GM21619 (cell line): ENCODE data around the gene PCDHA2.
"Not testable (repeated sequence)": the region's sequence is repeated elsewhere in the genome, so short reads cannot be mapped to it uniquely, and the experiment has no call there.

ENCODE experiments used
- ATAC-seq: cut with Tn5 transposase; IDR thresholded peaks from one replicate; pipeline ENCODE4 v1.9.1; 2021; ENCODE audit not compliant: unreplicated experiment

The PCDHA2 gene

GRCh38 chr5:140808889-140809291 lies 14.2 kb downstream of the PCDHA2 start:
- ATAC-seq, result no peak

- no peak for ATAC-seq
These were observed 27.0 kb downstream of the PCDHA2 start, which contains the start of gene PCDHA5 for GRCh38 chr5:140821375-140822280. TSS of gene PCDHA5 (plus strand) at chr5:140821613.

GRCh38 chr5:140822281-140822629 lies 27.6 kb downstream of the PCDHA2 start:
- no peak for ATAC-seq

GRCh38 chr5:140822969-140823368 lies 28.3 kb downstream of the PCDHA2 start:
- not testable (repeated sequence) for ATAC-seq

GRCh38 chr5:140823475-140823874 lies 28.8 kb downstream of the PCDHA2 start:
- ATAC-seq, result no peak

GRCh38 chr5:140827704-140828361 lies 33.2 kb downstream of the PCDHA2 start, which contains the start of gene PCDHA6:
TSS of gene PCDHA6 (plus strand) at chr5:140827960. CDS start at chr5:140828092, 132 bp downstream.
- ATAC-seq, result no peak

DNA sequence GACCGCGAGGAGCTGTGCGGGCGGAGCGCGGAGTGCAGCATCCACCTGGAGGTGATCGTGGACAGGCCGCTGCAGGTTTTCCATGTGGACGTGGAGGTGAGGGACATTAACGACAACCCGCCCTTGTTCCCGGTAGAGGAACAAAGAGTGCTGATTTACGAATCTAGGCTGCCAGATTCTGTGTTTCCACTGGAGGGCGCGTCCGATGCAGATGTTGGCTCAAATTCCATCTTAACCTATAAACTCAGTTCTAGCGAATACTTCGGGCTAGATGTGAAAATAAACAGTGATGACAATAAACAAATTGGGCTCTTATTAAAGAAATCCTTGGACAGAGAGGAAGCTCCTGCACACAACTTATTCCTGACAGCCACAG lies 33.7 kb downstream of the PCDHA2 start:
- ATAC-seq, result no peak

DNA sequence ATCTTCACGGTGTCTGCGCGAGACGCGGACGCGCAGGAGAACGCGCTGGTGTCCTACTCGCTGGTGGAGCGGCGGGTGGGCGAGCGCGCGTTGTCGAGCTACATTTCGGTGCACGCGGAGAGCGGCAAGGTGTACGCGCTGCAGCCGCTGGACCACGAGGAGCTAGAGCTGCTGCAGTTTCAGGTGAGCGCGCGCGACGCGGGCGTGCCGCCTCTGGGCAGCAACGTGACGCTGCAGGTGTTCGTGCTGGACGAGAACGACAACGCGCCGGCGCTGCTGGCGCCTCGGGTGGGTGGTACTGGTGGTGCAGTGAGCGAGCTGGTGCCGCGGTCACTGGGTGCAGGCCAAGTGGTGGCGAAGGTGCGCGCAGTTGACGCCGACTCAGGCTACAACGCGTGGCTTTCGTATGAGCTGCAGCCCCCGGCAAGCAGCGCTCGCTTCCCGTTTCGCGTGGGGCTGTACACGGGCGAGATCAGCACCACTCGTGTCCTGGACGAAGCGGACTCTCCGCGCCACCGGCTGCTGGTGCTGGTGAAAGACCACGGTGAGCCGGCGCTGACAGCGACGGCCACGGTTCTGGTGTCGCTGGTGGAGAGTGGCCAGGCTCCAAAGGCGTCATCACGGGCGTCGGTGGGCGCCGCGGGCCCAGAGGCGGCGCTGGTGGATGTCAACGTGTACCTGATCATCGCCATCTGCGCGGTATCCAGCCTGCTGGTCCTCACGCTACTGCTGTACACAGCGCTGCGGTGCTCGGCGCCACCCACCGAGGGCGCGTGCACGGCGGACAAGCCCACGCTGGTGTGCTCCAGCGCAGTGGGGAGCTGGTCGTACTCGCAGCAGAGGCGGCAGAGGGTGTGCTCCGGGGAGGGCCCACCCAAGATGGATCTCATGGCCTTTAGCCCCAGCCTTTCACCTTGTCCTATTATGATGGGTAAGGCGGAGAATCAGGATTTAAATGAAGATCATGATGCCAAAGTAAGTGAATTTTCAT lies 35.2 kb downstream of the PCDHA2 start:
- ATAC-seq, result not testable (repeated sequence)

DNA sequence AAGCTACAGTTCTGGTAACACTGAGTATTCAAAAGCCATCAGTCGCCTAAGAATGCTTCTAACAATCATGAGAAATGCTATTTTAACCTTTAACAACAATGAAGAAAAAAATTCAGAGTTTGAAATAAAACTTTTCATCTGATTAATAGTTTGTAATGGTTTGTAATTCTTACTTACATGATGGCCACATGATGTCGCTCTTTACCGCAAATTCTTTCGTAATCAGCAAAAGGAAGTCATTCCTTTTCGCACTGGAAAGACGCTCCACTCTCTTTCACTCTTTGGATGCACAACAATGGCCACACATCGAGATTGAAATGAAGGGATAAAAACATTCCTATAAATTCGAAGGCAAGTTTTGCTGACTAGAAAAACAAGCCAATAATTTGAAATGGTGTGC lies 39.3 kb downstream of the PCDHA2 start, which contains the start of gene PCDHA7:
Gene PCDHA7 (plus strand): TSS at position 277 of the 400 bp plus-strand sequence. CDS start 115 bp downstream, at position 392.
- ATAC-seq, result no peak

DNA sequence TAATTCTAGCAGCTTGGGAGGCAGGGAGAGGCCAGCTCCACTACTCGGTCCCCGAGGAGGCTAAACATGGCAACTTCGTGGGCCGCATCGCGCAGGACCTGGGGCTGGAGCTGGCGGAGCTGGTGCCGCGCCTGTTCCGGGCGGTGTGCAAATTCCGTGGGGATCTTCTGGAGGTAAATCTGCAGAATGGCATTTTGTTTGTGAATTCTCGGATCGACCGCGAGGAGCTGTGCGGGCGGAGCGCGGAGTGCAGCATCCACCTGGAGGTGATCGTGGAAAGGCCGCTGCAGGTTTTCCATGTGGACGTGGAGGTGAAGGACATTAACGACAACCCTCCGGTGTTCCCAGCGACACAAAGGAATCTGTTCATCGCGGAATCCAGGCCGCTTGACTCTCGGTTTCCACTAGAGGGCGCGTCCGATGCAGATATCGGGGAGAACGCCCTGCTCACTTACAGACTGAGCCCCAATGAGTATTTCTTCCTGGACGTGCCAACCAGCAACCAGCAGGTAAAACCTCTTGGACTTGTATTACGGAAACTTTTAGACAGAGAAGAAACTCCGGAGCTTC lies 39.9 kb downstream of the PCDHA2 start:
- ATAC-seq, result not testable (repeated sequence)

- no peak for ATAC-seq
These were observed 41.2 kb downstream of the PCDHA2 start for GRCh38 chr5:140835622-140836510.

DNA sequence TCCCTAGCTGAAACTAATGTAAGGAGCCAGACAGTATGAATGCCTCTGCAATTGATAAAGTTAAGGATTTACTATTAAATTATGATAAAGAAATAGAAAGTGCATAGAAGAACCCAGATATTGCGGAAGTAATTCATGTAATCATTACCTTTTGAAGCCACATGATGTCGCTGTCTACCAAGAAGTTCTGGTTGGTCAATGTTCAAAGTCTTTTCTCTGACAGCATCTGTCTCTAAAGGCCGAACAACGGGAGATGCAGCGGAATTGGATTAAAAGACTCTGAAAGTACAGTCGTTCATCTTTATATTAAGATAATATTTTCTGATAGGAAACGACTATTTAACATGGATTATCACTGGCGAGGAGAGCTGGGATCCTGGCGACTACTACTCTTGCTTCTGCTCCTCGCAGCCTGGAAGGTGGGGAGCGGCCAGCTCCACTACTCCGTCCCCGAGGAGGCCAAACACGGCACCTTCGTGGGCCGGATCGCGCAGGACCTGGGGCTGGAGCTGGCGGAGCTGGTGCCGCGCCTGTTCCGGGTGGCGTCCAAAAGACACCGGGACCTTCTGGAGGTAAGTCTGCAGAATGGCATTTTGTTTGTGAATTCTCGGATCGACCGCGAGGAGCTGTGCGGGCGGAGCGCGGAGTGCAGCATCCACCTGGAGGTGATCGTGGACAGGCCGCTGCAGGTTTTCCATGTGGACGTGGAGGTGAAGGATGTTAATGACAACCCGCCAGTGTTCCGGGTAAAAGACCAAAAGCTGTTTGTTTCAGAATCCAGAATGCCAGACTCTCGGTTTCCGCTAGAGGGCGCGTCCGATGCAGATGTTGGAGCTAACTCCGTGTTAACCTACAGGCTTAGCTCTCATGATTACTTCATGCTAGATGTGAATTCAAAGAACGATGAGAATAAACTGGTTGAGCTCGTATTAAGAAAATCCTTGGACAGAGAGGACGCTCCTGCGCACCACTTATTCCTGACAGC lies 46.6 kb downstream of the PCDHA2 start, which contains the start of gene PCDHA8:
Gene PCDHA8 (plus strand): TSS at position 210 of the 985 bp plus-strand sequence. CDS start 135 bp downstream, at position 345.
- ATAC-seq, result no peak

- ATAC-seq, result no peak
These were observed 48.4 kb downstream of the PCDHA2 start for GRCh38 chr5:140842798-140843733.
